H9 (cell line): ENCODE results near the gene SNX15. TPM values are rescaled to one million over a fixed set of nuclear protein-coding genes. Genes with fewer than 3 reads are reported as not detected.
"Not testable (repeated sequence)": the region's sequence is repeated elsewhere in the genome, so short reads cannot be mapped to it uniquely, and the experiment has no call there.

Source experiments
- DNase-seq: peaks from one replicate; pipeline ENCODE4 v3.0.0-alpha.2; 2017
- H2AFZ ChIP-seq: one replicate; pipeline ENCODE4 v1.6.1; 2013; ENCODE audit warnings: mild to moderate bottlenecking, low read length, control low read depth, moderate library complexity
- H2AK5ac ChIP-seq: 2 replicates; pipeline ENCODE4 v1.6.1; 2013; ENCODE audit warnings: low read length, control low read depth, mixed read lengths; ENCODE audit not compliant: insufficient read length
- H2BK120ac ChIP-seq: one replicate; pipeline ENCODE4 v1.6.1; 2013; ENCODE audit warnings: low read depth, mild to moderate bottlenecking, low read length, control low read depth, inconsistent platforms; ENCODE audit not compliant: poor library complexity, severe bottlenecking
- H2BK12ac ChIP-seq: 2 replicates; pipeline ENCODE4 v1.6.1; 2013; ENCODE audit warnings: low read length, control low read depth, mixed read lengths, low read depth; ENCODE audit not compliant: insufficient read length
- H2BK15ac ChIP-seq: 2 replicates; pipeline ENCODE4 v1.6.1; 2013; ENCODE audit warnings: low read depth, low read length, control low read depth
- H2BK20ac ChIP-seq: one replicate; pipeline ENCODE4 v1.6.1; 2013; ENCODE audit warnings: low read depth, mild to moderate bottlenecking, low read length, control low read depth, inconsistent platforms; ENCODE audit not compliant: poor library complexity, severe bottlenecking
- H2BK5ac ChIP-seq: 2 replicates; pipeline ENCODE4 v1.6.1; 2013; ENCODE audit warnings: low read length, control low read depth, mixed read lengths; ENCODE audit not compliant: insufficient read length
- H3K14ac ChIP-seq: 2 replicates; pipeline ENCODE4 v1.6.1; 2013; ENCODE audit warnings: low read length, control low read depth; ENCODE audit not compliant: insufficient read depth
- H3K18ac ChIP-seq: 2 replicates; pipeline ENCODE4 v1.6.1; 2013; ENCODE audit warnings: low read depth, mild to moderate bottlenecking, mixed read lengths, low read length, control low read depth; ENCODE audit not compliant: insufficient read length
- H3K23ac ChIP-seq: 2 replicates; pipeline ENCODE4 v1.6.1; 2013; ENCODE audit warnings: low read length, control low read depth, mixed read lengths, low read depth; ENCODE audit not compliant: insufficient read length
- H3K23me2 ChIP-seq: 2 replicates; pipeline ENCODE4 v1.6.1; 2013; ENCODE audit warnings: low read depth, mild to moderate bottlenecking, mixed read lengths, low read length, control low read depth; ENCODE audit not compliant: insufficient read length, poor library complexity, severe bottlenecking
- H3K27ac ChIP-seq: 2 replicates; pipeline ENCODE4 v1.5.1; 2013; ENCODE audit warnings: low read length, control low read depth, mixed read lengths, low read depth; ENCODE audit not compliant: insufficient read length
- H3K27me3 ChIP-seq: 2 replicates; pipeline ENCODE4 v1.6.1; 2013; ENCODE audit warnings: low read length, control low read depth, inconsistent platforms; ENCODE audit not compliant: insufficient read depth
- H3K4ac ChIP-seq: 2 replicates; pipeline ENCODE4 v1.6.1; 2013; ENCODE audit warnings: low read depth, mild to moderate bottlenecking, control low read depth, inconsistent platforms, low read length, moderate library complexity
- H3K4me1 ChIP-seq: 2 replicates; pipeline ENCODE4 v1.6.1; 2013; ENCODE audit warnings: low read length, control low read depth, inconsistent platforms; ENCODE audit not compliant: insufficient read depth
- H3K4me2 ChIP-seq: 2 replicates; pipeline ENCODE4 v1.6.1; 2013; ENCODE audit warnings: low read length, control low read depth, mixed read lengths; ENCODE audit not compliant: insufficient read length, insufficient read depth
- H3K56ac ChIP-seq: 2 replicates; pipeline ENCODE4 v1.6.1; 2013; ENCODE audit warnings: low read depth, mild to moderate bottlenecking, mixed read lengths, low read length, control low read depth; ENCODE audit not compliant: insufficient read length
- H3K79me1 ChIP-seq: 2 replicates; pipeline ENCODE4 v1.6.1; 2013; ENCODE audit warnings: low read depth, mild to moderate bottlenecking, moderate library complexity, low read length, control low read depth, inconsistent platforms; ENCODE audit not compliant: insufficient read depth, poor library complexity, severe bottlenecking
- H3K79me2 ChIP-seq: 2 replicates; pipeline ENCODE4 v1.6.1; 2013; ENCODE audit warnings: low read length, control low read depth, inconsistent platforms; ENCODE audit not compliant: insufficient read depth
- H3K9ac ChIP-seq: 2 replicates; pipeline ENCODE4 v1.6.1; 2013; ENCODE audit warnings: low read length, control low read depth, mixed read lengths; ENCODE audit not compliant: insufficient read length; ENCODE audit errors: extremely low read depth
- H3K9me3 ChIP-seq: one replicate; pipeline ENCODE4 v1.6.1; 2013; ENCODE audit warnings: low read depth, low read length, inconsistent platforms; ENCODE audit not compliant: control insufficient read depth
- H3T11ph ChIP-seq: one replicate; pipeline ENCODE4 v1.6.1; 2013; ENCODE audit warnings: mild to moderate bottlenecking, low read length, control low read depth, inconsistent platforms
- H4K20me1 ChIP-seq: one replicate; pipeline ENCODE4 v1.6.1; 2013; ENCODE audit not compliant: control insufficient read depth, insufficient read length, insufficient read depth
- H4K5ac ChIP-seq: 2 replicates; pipeline ENCODE4 v1.6.1; 2013; ENCODE audit warnings: low read depth, mild to moderate bottlenecking, mixed read lengths, low read length, control low read depth; ENCODE audit not compliant: insufficient read length
- H4K8ac ChIP-seq: replicated peaks from 2 replicates; pipeline ENCODE4 v1.6.1; 2013; ENCODE audit warnings: low read length, control low read depth, mixed read lengths, low read depth; ENCODE audit not compliant: insufficient read length
- H4K91ac ChIP-seq: 2 replicates; pipeline ENCODE4 v1.6.1; 2013; ENCODE audit warnings: low read depth, mild to moderate bottlenecking, moderate library complexity, mixed read lengths, low read length, control low read depth; ENCODE audit not compliant: insufficient read length
- H3K27ac Mint-ChIP-seq, 3 experiments: 2 replicates in 2 of 3; 3 replicates in 1 of 3; pipeline ENCODE4 v1.8.0; 2020 to 2021; ENCODE audit warnings: mixed read lengths in 3 of 3, mild to moderate bottlenecking in 1 of 3, moderate library complexity in 1 of 3
- H3K27me3 Mint-ChIP-seq: 2 replicates; pipeline ENCODE4 v1.8.0; 2021; ENCODE audit warnings: low read depth, mild to moderate bottlenecking, moderate library complexity, mixed read lengths
- H3K36me3 Mint-ChIP-seq, 3 experiments: 2 replicates in 2 of 3; 3 replicates in 1 of 3; pipeline ENCODE4 v1.8.0; 2020 to 2021; ENCODE audit warnings: low read depth in 3 of 3, mixed read lengths in 3 of 3; ENCODE audit not compliant: insufficient read depth in 1 of 3
- H3K4me1 Mint-ChIP-seq, 2 experiments: 2 replicates each; pipeline ENCODE4 v1.8.0; 2020; ENCODE audit warnings: mixed read lengths in 2 of 2
- H3K4me3 Mint-ChIP-seq, 2 experiments: 2 replicates in 1 of 2; 3 replicates in 1 of 2; pipeline ENCODE4 v1.8.0; 2020 to 2021; ENCODE audit warnings: mild to moderate bottlenecking in 2 of 2, mixed read lengths in 2 of 2, moderate library complexity in 1 of 2
- H3K9me3 Mint-ChIP-seq, 2 experiments: 2 replicates in 1 of 2; 3 replicates in 1 of 2; pipeline ENCODE4 v1.8.0; 2020; ENCODE audit warnings: mild to moderate bottlenecking in 2 of 2, mixed read lengths in 2 of 2, moderate library complexity in 1 of 2
- CTCF ChIP-seq: fragments of 200-600 bp; sonication (generic); conservative IDR thresholded peaks from 3 replicates; pipeline ENCODE4 v1.8.0; 2021; ENCODE audit warnings: antibody characterized with exemption, mild to moderate bottlenecking
- WGBS: extraction: QIAGEN DNeasy Blood & Tissue Kit; methylation state at CpG from one replicate; pipeline ENCODE4 v1.1.7; 2013; ENCODE audit warnings: missing lambda C conversion rate, low lambda C conversion rate, mixed read lengths; ENCODE audit not compliant: insufficient read length; ENCODE audit errors: extremely low coverage; 5-methylcytosine and 5-hydroxymethylcytosine counted together
- total RNA-seq: library from RNA; stranded (reverse); gene quantifications from 2 replicates; pipeline ENCODE4 v1.2.1, GENCODE V29; 2021

Gene SNX15
- total RNA-seq, 1 experiment from 2014 or later: 24.3 TPM

DNA sequence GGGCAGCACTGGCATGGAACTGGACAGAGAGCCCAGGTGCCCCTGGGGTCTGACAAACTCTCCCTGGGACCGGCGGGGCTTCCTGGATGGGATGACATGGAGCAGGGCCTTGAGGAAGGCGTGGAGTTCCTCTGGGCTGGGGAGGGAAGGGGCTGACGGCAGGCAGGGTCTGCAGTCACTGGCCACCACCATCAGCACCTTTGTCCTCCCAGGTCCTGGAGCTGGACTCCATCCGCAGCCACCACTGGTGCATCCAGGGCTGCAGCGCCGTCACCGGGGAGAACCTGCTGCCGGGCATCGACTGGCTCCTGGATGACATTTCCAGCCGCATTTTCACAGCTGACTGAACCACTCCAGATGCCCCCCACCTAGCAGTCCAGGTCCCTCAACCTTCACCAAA, 5.7 kb upstream of the SNX15 start:
- H3K23me2 ChIP-seq: no peaks in the 10 kb centered on the region
- Mint-ChIP-seq H3K4me1 (peaks cover 0 to 2% of the 10 kb centered on the region in 2 experiments; a peak in 2 of 4 replicates), H3K4me3 (no peak overlapping the region; a peak in 1 of 5 replicates), H3K36me3 (peaks cover 21 to 51% (median 46%) of the 10 kb centered on the region in 3 experiments), H3K9me3 (no peaks in the 10 kb centered on the region), H3K27ac (no peak overlapping the region; a peak in 1 of 7 replicates), H3K27me3 (peaks cover 1% of the 10 kb centered on the region; the same call in 1 of the 2 replicates)
- H3K18ac ChIP-seq: no peak overlapping the region
- no peak overlapping the region for H3T11ph ChIP-seq
- no peaks in the 10 kb centered on the region for H3K9me3 ChIP-seq
- no peak overlapping the region for H3K14ac ChIP-seq
- no peak for TF ChIP-seq CTCF
- no peaks in the 10 kb centered on the region for H4K20me1 ChIP-seq
- no peak overlapping the region for H2BK15ac ChIP-seq
- H4K8ac ChIP-seq: no peak overlapping the region
- no peak overlapping the region for H2AK5ac ChIP-seq
- no peaks in the 10 kb centered on the region for H3K79me2 ChIP-seq
- H3K56ac ChIP-seq: no peak overlapping the region
- no CpG with 5 or more reads among the region's 11 CpGs for WGBS
- no peak overlapping the region for H4K91ac ChIP-seq
- H3K4me2 ChIP-seq: no peak overlapping the region
- no peaks in the 10 kb centered on the region for H3K4me1 ChIP-seq
- H2AFZ ChIP-seq: no peak overlapping the region
- H3K79me1 ChIP-seq: no peaks in the 10 kb centered on the region
- H3K27me3 ChIP-seq: no peaks in the 10 kb centered on the region
- no peak overlapping the region for H3K27ac ChIP-seq
- H3K23ac ChIP-seq: no peak overlapping the region
- H2BK120ac ChIP-seq: no peak overlapping the region
- no peak overlapping the region for H4K5ac ChIP-seq
- no peak overlapping the region for H2BK12ac ChIP-seq
- no peak overlapping the region for H3K4ac ChIP-seq
- H3K9ac ChIP-seq: no peak overlapping the region
- no peak for DNase-seq
- H2BK20ac ChIP-seq: no peak overlapping the region
- no peak overlapping the region for H2BK5ac ChIP-seq

DNA sequence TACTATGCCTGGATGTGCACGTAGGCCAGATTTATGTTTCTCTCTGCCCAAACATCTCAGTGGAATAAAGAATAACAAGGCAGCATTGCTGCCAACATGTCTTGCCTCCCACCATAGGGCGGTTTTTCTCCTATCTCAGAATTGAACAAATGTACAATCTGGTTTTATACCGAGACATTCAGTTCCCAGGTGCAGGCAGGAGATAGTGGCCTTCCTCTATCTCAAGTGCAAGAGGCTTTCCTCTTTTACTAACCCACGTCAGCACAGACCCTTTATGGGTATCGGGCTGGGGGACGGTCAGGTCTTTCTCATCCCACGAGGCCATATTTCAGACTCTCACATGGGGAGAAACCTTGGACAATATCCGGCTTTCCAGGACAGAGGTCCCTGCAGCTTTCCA, 3.7 kb upstream of the SNX15 start:
- not testable (repeated sequence) for H2BK5ac ChIP-seq

More for the DNA sequence above, 3.7 kb upstream of the SNX15 start:
- H3K27me3 Mint-ChIP-seq, DNase-seq, H2BK20ac ChIP-seq, H4K5ac ChIP-seq, H3K27ac ChIP-seq, H2AK5ac ChIP-seq, H3K23ac ChIP-seq, H4K91ac ChIP-seq, H3K18ac ChIP-seq, H3K9ac ChIP-seq, H3K4me2 ChIP-seq, H2BK15ac ChIP-seq, H2BK12ac ChIP-seq, H2BK120ac ChIP-seq, H2AFZ ChIP-seq, H3K4me1 ChIP-seq, H3K9me3 Mint-ChIP-seq, H3K23me2 ChIP-seq, H3T11ph ChIP-seq, H3K4ac ChIP-seq, H3K56ac ChIP-seq, H4K20me1 ChIP-seq, H3K79me1 ChIP-seq, H3K4me3 Mint-ChIP-seq, H3K14ac ChIP-seq, H3K9me3 ChIP-seq, H3K79me2 ChIP-seq, H3K4me1 Mint-ChIP-seq, H4K8ac ChIP-seq, H3K27me3 ChIP-seq: not testable (repeated sequence)
- peaks cover 6 to 31% (median 28%) of the 10 kb centered on the region in 3 experiments; a peak in 6 of 7 replicates for H3K36me3 Mint-ChIP-seq
- no CpG with 5 or more reads among the region's 8 CpGs for WGBS
- H3K27ac Mint-ChIP-seq: peak overlapping the region in 1 of 3 experiments; percentile 23; a peak in 1 of 7 replicates
